SK-N-SH (cell line): Measurements from ENCODE around the gene TEPSIN.

Experiments
- CHD2 ChIP-seq: fragments of 150-350 bp; IDR thresholded peaks from 2 replicates; pipeline ENCODE4 v1.6.1; 2018; ENCODE audit warnings: low read length; ENCODE audit not compliant: partially characterized antibody
- RFX5 ChIP-seq: IDR thresholded peaks from 2 replicates; pipeline ENCODE4 v1.6.1; 2012; ENCODE audit warnings: mild to moderate bottlenecking, improper control_type of control experiment, low read length
- SIN3A ChIP-seq: IDR thresholded peaks from 2 replicates; pipeline ENCODE4 v1.6.1; 2012; ENCODE audit warnings: low read depth, mild to moderate bottlenecking, low read length, moderate library complexity, borderline replicate concordance
- TAF1 ChIP-seq: IDR thresholded peaks from 2 replicates; pipeline ENCODE4 v1.6.1; 2012; ENCODE audit warnings: low read depth, mild to moderate bottlenecking, low read length, moderate library complexity, borderline replicate concordance
- TEAD4 ChIP-seq: IDR thresholded peaks from 2 replicates; pipeline ENCODE4 v1.4.0; 2012; ENCODE audit warnings: mild to moderate bottlenecking, borderline replicate concordance; ENCODE audit not compliant: insufficient read depth
- USF1 ChIP-seq: IDR thresholded peaks from 2 replicates; pipeline ENCODE4 v1.4.0; 2012; ENCODE audit warnings: low read depth, borderline replicate concordance

DNA sequence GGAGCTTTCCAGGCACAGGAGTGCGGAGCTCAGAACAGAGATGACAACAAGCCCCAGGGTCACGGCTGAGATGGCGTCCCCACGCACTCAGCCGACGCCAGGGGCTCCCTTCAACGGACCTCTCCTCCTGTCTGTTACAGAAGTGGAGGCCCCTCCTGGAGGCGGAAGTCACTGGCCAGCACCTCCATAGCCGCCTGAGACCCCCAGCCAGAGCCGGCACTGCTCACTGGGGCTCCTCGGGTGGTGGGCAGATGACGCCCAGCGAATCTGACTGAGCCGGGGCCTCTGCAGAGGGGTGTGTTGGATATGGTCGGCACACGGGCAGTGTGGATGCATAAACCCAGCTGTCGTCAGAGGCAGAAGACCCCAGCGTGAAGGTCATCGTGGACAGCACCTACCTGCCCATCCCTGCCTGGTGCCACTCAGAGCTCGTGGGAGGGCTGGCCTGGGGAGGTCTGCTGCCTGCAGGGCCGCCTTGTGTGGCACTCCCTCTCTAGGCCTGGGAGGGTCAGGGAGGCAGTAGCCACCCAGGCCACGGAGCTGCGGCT is 20.3 kb upstream of the TEPSIN start:
- TF ChIP-seq USF1 (no peak), TEAD4 (no peak), RFX5 (no peak), CHD2 (no peak), TAF1 (no peak), SIN3A (no peak)
